H1 (cell line): Measurements from ENCODE around the gene PHKG2. TPM values are rescaled to one million over a fixed set of nuclear protein-coding genes. Genes with fewer than 3 reads are reported as not detected.

Source experiments
- CHD2 ChIP-seq: IDR thresholded peaks from 2 replicates; pipeline ENCODE4 v1.6.1; 2012; ENCODE audit warnings: low read length, improper control_type of control experiment
- CHD7 ChIP-seq: fragments of 300-600 bp; sonication (generic); IDR thresholded peaks from 2 replicates; pipeline ENCODE4 v1.7.1; 2012; ENCODE audit warnings: low read length, moderate library complexity, mild to moderate bottlenecking, inconsistent platforms; ENCODE audit not compliant: insufficient replicate concordance
- CTBP2 ChIP-seq: IDR thresholded peaks from 2 replicates; pipeline ENCODE4 v1.7.0; 2011; ENCODE audit warnings: borderline replicate concordance, mild to moderate bottlenecking, moderate library complexity, mixed read lengths, low read length; ENCODE audit not compliant: insufficient read depth, insufficient read length
- EGR1 ChIP-seq: IDR thresholded peaks from 2 replicates; pipeline ENCODE4 v1.6.1; 2011; ENCODE audit warnings: low read depth, low read length, borderline replicate concordance
- polyA plus RNA-seq, 7 experiments: library from polyadenylated mRNA; depleted of rRNA in 3 of 7; stranded (reverse) in 5 of 7; unstranded in 2 of 7; fragments of >200 nt in 5 of 7; fragments of 200-250 nt in 2 of 7; gene quantifications; 1 replicate in 5 of 7; 2 replicates in 1 of 7; 4 replicates in 1 of 7; pipeline versions ENCODE4 v1.2.1 to v1.2.3, GENCODE V29; 2011 to 2013; ENCODE audit warnings: missing spikeins in 2 of 7, mixed read lengths in 2 of 7
- total RNA-seq: library from RNA; stranded (reverse); fragmentation: NEBNext Ultra II Directional; extraction: Animal tissue kit (Norgen Biotek cat#: 25700); gene quantifications from 2 replicates; pipeline ENCODE4 v1.2.1, GENCODE V29; 2021

PHKG2 gene
- total and polyA plus RNA-seq, 2 of the 8 experiments (the other 6 are each of a cell fraction or from before 2014, with no cell fraction given): 36.0 to 53.4 TPM

DNA sequence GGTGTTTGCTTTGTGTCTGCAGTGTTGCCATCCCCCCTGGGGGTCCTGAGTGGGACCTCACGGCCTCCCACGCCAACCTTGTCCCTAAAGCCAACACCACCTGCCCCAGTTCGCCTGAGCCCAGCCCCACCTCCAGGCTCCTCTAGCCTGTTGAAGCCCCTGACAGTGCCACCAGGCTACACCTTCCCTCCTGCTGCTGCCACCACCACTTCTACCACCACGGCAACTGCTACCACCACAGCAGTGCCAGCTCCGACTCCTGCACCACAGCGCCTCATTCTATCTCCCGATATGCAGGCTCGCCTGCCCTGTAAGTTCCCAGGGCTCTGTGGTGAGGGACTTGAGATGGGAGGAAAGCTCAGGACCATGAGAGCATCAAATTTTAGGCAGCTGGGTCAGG, 27.1 kb upstream of the PHKG2 start (continued):
- no peak for TF ChIP-seq CHD7
- no peak for TF ChIP-seq CHD2
- no peak for TF ChIP-seq CTBP2
- TF ChIP-seq EGR1: no peak
- TF ChIP-seq, all 59 proteins: peak for 0
